ENCODE measurements around the gene PRMT3.

The PRMT3 gene

DNA sequence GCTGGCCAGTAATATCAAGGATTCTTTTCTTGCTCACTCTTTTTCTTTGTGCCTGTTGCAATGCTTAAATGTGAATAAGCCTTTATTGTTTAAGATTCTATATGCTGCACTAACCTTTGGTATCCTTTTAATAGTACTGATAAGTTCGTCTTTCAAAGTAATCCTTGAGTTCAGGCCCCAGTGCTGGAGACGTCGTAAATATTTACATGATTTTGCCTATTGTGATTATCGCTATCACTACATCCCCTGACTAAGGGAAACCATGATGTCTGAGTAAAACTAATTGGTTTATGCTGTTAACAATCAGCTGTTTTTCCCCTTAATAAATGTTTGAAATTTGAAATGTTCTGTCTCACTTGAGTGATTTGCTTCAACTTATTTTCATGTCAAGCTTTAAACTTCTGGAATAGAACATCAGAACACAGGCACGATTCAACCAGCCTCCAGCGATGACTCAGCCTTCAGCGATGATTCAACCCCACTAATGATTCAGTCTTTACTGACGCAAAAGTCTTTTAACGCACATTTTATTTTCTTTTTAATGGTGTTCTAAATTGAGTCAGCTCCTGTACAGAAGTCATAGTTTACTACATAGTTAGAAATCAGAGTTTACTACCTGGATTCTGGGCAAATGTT lies 20.1 kb upstream of the PRMT3 start:
- TF ChIP-seq, protein P1, sequence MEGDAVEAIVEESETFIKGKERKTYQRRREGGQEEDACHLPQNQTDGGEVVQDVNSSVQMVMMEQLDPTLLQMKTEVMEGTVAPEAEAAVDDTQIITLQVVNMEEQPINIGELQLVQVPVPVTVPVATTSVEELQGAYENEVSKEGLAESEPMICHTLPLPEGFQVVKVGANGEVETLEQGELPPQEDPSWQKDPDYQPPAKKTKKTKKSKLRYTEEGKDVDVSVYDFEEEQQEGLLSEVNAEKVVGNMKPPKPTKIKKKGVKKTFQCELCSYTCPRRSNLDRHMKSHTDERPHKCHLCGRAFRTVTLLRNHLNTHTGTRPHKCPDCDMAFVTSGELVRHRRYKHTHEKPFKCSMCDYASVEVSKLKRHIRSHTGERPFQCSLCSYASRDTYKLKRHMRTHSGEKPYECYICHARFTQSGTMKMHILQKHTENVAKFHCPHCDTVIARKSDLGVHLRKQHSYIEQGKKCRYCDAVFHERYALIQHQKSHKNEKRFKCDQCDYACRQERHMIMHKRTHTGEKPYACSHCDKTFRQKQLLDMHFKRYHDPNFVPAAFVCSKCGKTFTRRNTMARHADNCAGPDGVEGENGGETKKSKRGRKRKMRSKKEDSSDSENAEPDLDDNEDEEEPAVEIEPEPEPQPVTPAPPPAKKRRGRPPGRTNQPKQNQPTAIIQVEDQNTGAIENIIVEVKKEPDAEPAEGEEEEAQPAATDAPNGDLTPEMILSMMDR (IDR thresholded peaks at IDR 0.05; ENCODE audit: low read depth, low read length, missing control alignments), result no peak
- no peak for DNase-seq (ENCODE audit: low read depth)
- no peak overlapping the region for H3K4me3 ChIP-seq (ENCODE audit: low read depth, low read length)

GRCh38 chr11:20368438-20368837 lies 19.1 kb upstream of the PRMT3 start:
- no peak for DNase-seq (ENCODE audit: low read depth)
- no peak overlapping the region for H3K4me3 ChIP-seq (ENCODE audit: low read depth, low read length)
- TF ChIP-seq, protein P1 (IDR thresholded peaks at IDR 0.05; ENCODE audit: low read depth, low read length, missing control alignments), result no peak

DNA sequence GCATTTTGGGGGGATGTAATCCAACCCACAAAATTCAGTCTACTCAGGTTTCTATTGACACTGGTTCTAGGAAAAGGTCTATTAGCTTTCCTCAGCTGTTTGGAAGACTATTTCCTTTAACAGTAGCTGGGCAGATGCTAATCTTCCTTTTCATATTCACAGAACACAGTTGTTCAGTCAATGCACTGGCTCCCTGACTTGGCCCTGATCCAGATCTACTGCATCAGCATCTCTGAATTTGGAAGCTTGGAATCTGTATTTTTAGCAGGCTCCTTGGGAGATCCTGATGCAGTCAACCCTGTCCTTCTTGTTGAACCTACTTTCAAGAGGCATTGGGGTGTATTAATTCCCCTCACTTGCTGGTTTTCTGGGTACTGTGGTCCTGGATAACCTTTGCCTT lies 17.7 kb upstream of the PRMT3 start:
- TF ChIP-seq, protein P1 (IDR thresholded peaks at IDR 0.05; ENCODE audit: low read depth, low read length, missing control alignments), result no peak
- DNase-seq (ENCODE audit: low read depth), result no peak
- no peak overlapping the region for H3K4me3 ChIP-seq (ENCODE audit: low read depth, low read length)

DNA sequence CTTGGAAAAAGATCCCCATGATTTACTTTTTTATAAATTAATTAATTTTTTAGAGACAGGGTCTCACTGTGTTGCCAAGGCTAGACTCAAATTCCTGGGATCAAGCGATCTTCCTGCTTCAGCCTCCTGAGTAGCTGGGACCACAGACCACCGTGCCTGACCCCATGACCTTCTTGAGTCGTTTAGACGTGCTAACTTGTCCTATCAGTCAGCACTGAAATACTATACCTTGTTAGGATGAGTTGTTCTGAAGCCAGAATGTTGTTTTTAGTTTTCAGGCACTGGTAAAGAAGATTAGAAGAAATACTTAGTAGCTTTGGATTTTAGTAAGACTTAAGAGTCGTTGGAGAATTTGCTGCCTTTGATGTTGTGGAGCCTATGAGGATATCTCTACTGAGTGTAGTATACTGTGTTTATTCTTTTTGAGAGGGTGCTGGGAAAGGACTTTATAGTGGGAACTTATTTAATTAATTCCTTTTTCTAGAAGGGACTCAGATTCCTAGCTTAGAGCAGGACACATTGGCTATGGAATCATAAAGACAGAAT lies 15.4 kb upstream of the PRMT3 start:
- DNase-seq (ENCODE audit: low read depth), result no peak
- TF ChIP-seq, protein P1 (IDR thresholded peaks at IDR 0.05; ENCODE audit: low read depth, low read length, missing control alignments), result no peak
- no peak overlapping the region for H3K4me3 ChIP-seq (ENCODE audit: low read depth, low read length)

DNA sequence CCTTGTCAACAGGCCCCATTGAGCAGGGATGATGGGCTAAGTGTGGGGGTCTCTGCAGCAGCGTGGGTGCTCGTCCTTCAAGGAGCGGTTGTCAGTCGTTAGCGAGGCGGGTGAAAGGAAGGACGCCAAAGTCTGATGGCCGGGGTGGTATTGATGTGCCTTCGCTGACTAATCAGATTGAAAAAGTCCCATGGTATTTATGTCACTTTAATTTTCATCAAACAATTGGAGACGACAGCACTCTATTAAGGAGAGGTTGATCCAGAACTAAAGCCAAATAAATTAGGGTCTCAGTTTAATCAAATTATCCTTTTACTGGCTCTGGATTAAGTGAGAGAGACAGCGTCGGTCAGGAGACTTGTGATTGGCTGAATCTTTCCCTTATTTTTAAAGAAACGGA lies 14.4 kb upstream of the PRMT3 start:
- no peak overlapping the region for H3K4me3 ChIP-seq (ENCODE audit: low read depth, low read length)
- DNase-seq (ENCODE audit: low read depth), result no peak
- TF ChIP-seq, protein P1 (IDR thresholded peaks at IDR 0.05; ENCODE audit: low read depth, low read length, missing control alignments), result no peak

DNA sequence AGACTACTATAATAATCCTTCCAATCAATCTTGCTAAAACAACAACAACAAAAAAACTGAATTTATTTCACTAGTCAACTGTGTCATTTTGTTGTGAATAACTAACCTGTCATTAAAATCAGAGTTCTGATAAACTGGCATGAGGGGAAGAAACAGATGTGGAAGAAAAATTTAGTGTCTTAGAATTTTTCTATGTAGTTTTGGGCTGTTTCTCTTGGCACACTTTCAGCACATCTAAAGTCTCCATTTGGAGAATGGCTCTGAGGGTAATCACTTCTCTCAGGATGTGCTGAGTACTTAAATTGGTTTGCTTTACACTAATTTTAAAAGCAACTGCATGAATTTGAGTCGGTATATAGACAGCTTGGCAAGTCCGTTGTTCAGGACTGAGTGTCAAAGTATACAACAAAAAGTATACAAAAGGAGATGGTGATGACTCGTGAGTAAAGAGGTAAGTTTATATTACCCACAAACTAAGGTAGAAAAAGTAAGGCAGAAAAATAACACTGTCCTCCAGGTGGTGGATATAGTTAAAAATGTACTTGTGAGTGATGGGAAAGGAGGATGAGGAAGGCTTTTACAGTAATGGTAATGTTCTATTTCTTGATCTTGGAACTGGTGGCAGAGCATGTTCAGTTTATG lies 13.8 kb upstream of the PRMT3 start:
- H3K4me3 ChIP-seq (ENCODE audit: low read depth, low read length), result no peak overlapping the region
- DNase-seq (ENCODE audit: low read depth), result no peak
- TF ChIP-seq, protein P1 (IDR thresholded peaks at IDR 0.05; ENCODE audit: low read depth, low read length, missing control alignments), result no peak

Measured in GM12864 (cell line).